Fibroblast of lung (primary cell): Measurements from ENCODE around the gene KAT14. TPM values are rescaled to one million over a fixed set of nuclear protein-coding genes. Genes with fewer than 3 reads are reported as not detected.

Experiments
- DNase-seq, 2 donors: peaks; one replicate each; pipeline versions ENCODE4 v3.0.0 to v3.0.0-alpha.2; 2010; ENCODE audit warnings: low read depth in 2 of 2
- H2AFZ ChIP-seq: 2 replicates; pipeline ENCODE4 v1.5.1; 2012; ENCODE audit warnings: low read length, control low read depth, inconsistent platforms
- H3K27ac ChIP-seq: 2 replicates; pipeline ENCODE4 v1.5.1; 2011; ENCODE audit warnings: low read length, control low read depth; ENCODE audit not compliant: insufficient read depth
- H3K27me3 ChIP-seq: 2 replicates; pipeline ENCODE4 v1.5.1; 2011; ENCODE audit warnings: mild to moderate bottlenecking, low read length; ENCODE audit not compliant: control insufficient read depth, insufficient read depth
- H3K36me3 ChIP-seq: 2 replicates; pipeline ENCODE4 v1.5.1; 2011; ENCODE audit warnings: low read length; ENCODE audit not compliant: control insufficient read depth, insufficient read depth
- H3K4me1 ChIP-seq: 2 replicates; pipeline ENCODE4 v1.5.1; 2011; ENCODE audit warnings: low read length; ENCODE audit not compliant: control insufficient read depth, insufficient read depth; ENCODE audit errors: extremely low read depth
- H3K4me2 ChIP-seq: 2 replicates; pipeline ENCODE4 v1.5.1; 2011; ENCODE audit warnings: low read length, control low read depth; ENCODE audit not compliant: insufficient read depth; ENCODE audit errors: extremely low read depth
- H3K4me3 ChIP-seq, 4 experiments: fragments of 200-600 bp in 1 of 4; sonication (generic) in 1 of 4; replicated peaks in 1 of 4; 2 replicates each; pipeline ENCODE4 v1.5.1; 2011 to 2016; ENCODE audit warnings: low read length in 4 of 4, low read depth in 3 of 4, mild to moderate bottlenecking in 3 of 4, control low read depth in 2 of 4, inconsistent platforms in 1 of 4, mixed read lengths in 1 of 4; ENCODE audit not compliant: insufficient read depth in 1 of 4; ENCODE audit errors: control extremely low read depth in 1 of 4
- H3K79me2 ChIP-seq: 2 replicates; pipeline ENCODE4 v1.5.1; 2012; ENCODE audit warnings: mild to moderate bottlenecking, low read length, inconsistent platforms; ENCODE audit not compliant: control insufficient read depth, insufficient read depth
- H3K9ac ChIP-seq: 2 replicates; pipeline ENCODE4 v1.5.1; 2011; ENCODE audit warnings: mild to moderate bottlenecking, low read length, control low read depth; ENCODE audit not compliant: insufficient read depth
- H3K9me3 ChIP-seq: 2 replicates; pipeline ENCODE4 v1.5.1; 2012; ENCODE audit warnings: low read depth, low read length; ENCODE audit not compliant: control insufficient read depth, insufficient read depth
- H4K20me1 ChIP-seq: 2 replicates; pipeline ENCODE4 v1.5.1; 2011; ENCODE audit warnings: low read length; ENCODE audit not compliant: control insufficient read depth, insufficient read depth; ENCODE audit errors: extremely low read depth
- CTCF ChIP-seq, 2 donors: IDR thresholded peaks in 1 of 2; conservative IDR thresholded peaks in 1 of 2; 1 replicate in 1 of 2; 2 replicates in 1 of 2; pipeline ENCODE4 v1.5.1; 2011 to 2012; ENCODE audit warnings: low read length in 2 of 2, control low read depth in 1 of 2, inconsistent platforms in 1 of 2, low read depth in 1 of 2, mild to moderate bottlenecking in 1 of 2
- EZH2 ChIP-seq: IDR thresholded peaks from 2 replicates; pipeline ENCODE4 v1.5.1; 2012; ENCODE audit warnings: low read length, control low read depth, mild to moderate bottlenecking; ENCODE audit errors: missing control alignments
- polyA plus RNA-seq, 2 donors: library from polyadenylated mRNA; depleted of rRNA in 1 of 2; stranded (reverse) in 1 of 2; unstranded in 1 of 2; fragments of >200 nt; gene quantifications; 2 replicates each; pipeline ENCODE4 v1.2.1, GENCODE V29; 2011 to 2012; ENCODE audit warnings: missing spikeins in 1 of 2
- total RNA-seq: library from RNA; depleted of rRNA; stranded (reverse); fragments of >200 nt; gene quantifications from 2 replicates; pipeline ENCODE4 v1.2.1, GENCODE V29; 2014

KAT14 gene
- total and polyA plus RNA-seq, 2 donors (not counting 1 experiment from before 2014, with no cell fraction given): 9.8 to 17.0 TPM

- H3K27me3 ChIP-seq: no peaks in the 10 kb centered on the region
- H3K4me2 ChIP-seq: peak overlapping the region; percentile 91
- no peak overlapping the region for H2AFZ ChIP-seq
- H4K20me1 ChIP-seq: no peaks in the 10 kb centered on the region
- DNase-seq: no peak
- H3K4me3 ChIP-seq: peak overlapping the region; percentile 48 to 94 (median 77)
- no peaks in the 10 kb centered on the region for H3K36me3 ChIP-seq
- no peak overlapping the region for H3K9ac ChIP-seq
- no peaks in the 10 kb centered on the region for H3K4me1 ChIP-seq
- no peaks in the 10 kb centered on the region for H3K9me3 ChIP-seq
- TF ChIP-seq EZH2 (no peak), CTCF (conservative IDR thresholded peaks at IDR 0.05 in 1 of 2, IDR thresholded peaks at IDR 0.05 in 1 of 2; ENCODE audit: low read depth in 1 of 2, low read length in 2 of 2) (no peak)
- peak overlapping the region; percentile 68 for H3K27ac ChIP-seq
- peaks cover 21% of the 10 kb centered on the region for H3K79me2 ChIP-seq
These were observed 1.2 kb downstream of the KAT14 start for GRCh38 chr20:18138639-18139583.

- Histone ChIP-seq H2AFZ (no peak overlapping the region), H3K36me3 (peaks cover 1% of the 10 kb centered on the region), H3K4me1 (no peaks in the 10 kb centered on the region), H3K9me3 (no peaks in the 10 kb centered on the region), H4K20me1 (no peaks in the 10 kb centered on the region), H3K27me3 (no peaks in the 10 kb centered on the region), H3K4me2 (peak overlapping the region; percentile 91), H3K9ac (no peak overlapping the region), H3K4me3 (no peak overlapping the region), H3K79me2 (peaks cover 21% of the 10 kb centered on the region), H3K27ac (no peak overlapping the region)
- no peak for DNase-seq
- TF ChIP-seq CTCF (conservative IDR thresholded peaks at IDR 0.05 in 1 of 2, IDR thresholded peaks at IDR 0.05 in 1 of 2; ENCODE audit: low read depth in 1 of 2, low read length in 2 of 2): no peak
- TF ChIP-seq EZH2: no peak
These were observed 2.2 kb downstream of the KAT14 start for GRCh38 chr20:18139832-18140231.

GRCh38 chr20:18144541-18145099 is 7.0 kb downstream of the KAT14 start:
- H4K20me1 ChIP-seq: no peaks in the 10 kb centered on the region
- H3K4me2 ChIP-seq: no peak overlapping the region
- no peak for DNase-seq
- no peaks in the 10 kb centered on the region for H3K4me1 ChIP-seq
- H3K27ac ChIP-seq: no peak overlapping the region
- no peak overlapping the region for H3K9ac ChIP-seq
- peaks cover 6% of the 10 kb centered on the region for H3K79me2 ChIP-seq
- H3K27me3 ChIP-seq: no peaks in the 10 kb centered on the region
- no peak overlapping the region for H2AFZ ChIP-seq
- no peak overlapping the region for H3K4me3 ChIP-seq
- TF ChIP-seq EZH2: no peak
- no peak for TF ChIP-seq CTCF (conservative IDR thresholded peaks at IDR 0.05 in 1 of 2, IDR thresholded peaks at IDR 0.05 in 1 of 2; ENCODE audit: low read depth in 1 of 2, low read length in 2 of 2)
- H3K9me3 ChIP-seq: no peaks in the 10 kb centered on the region
- H3K36me3 ChIP-seq: peaks cover 1% of the 10 kb centered on the region
